GM18861 (cell line): Measurements from ENCODE around the gene PEAK3.

ENCODE experiments used
- ATAC-seq: cut with Tn5 transposase; IDR thresholded peaks from one replicate; pipeline ENCODE4 v1.9.1; 2021; ENCODE audit not compliant: unreplicated experiment

The PEAK3 gene

GRCh38 chr19:2226051-2226839, 55.7 kb downstream of the PEAK3 start:
- ATAC-seq: no peak

GRCh38 chr19:2225415-2226050, 56.4 kb downstream of the PEAK3 start:
- ATAC-seq: no peak

DNA sequence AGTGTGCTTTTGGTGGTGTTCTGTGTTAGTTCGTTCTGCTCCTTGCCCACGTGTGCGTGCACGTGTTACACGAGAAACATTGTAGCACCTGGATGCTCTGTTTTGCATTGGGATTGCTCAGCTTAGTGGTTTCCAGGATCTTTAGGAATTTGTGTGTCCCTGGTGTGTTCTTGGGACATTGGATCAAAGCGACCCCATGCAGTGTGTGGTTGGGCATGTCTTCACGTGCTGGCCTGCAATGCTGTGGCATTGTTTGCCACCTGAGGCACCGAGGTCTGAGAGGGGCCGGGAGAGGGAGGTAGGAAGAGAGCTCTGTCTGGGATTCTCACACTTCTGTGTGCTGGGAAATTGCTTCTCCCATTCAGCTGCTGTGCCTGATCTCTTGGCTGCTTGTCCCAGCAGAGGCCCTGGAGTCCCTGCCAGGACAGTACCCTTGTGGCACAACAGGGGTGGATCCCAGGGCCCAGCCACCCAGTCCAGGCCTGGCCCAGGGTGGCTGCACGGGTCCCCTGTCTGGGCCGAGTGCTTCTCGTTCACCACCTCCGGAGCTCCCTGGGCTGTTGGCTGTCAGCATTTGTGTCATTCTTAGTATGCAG, 57.1 kb downstream of the PEAK3 start:
- no peak for ATAC-seq
